ENCODE measurements around the gene IFITM5.
"Not testable (repeated sequence)": the region's sequence is repeated elsewhere in the genome, so short reads cannot be mapped to it uniquely, and the experiment has no call there.

The IFITM5 gene

GRCh38 chr11:292211-293121 is 6.9 kb downstream of the IFITM5 start:
- H3K4me1 ChIP-seq (ENCODE audit: control insufficient read depth, insufficient read depth, low read length, unreplicated experiment), result peaks cover 3% of the 10 kb centered on the region
- no peaks in the 10 kb centered on the region for H3K79me2 ChIP-seq (ENCODE audit: control insufficient read depth, insufficient read depth, low read length, unreplicated experiment)
- H3K27ac ChIP-seq (ENCODE audit: low read depth, low read length), result no peak overlapping the region
- H2AFZ ChIP-seq (ENCODE audit: low read length, unreplicated experiment), result no peak overlapping the region
- H3K27me3 ChIP-seq (ENCODE audit: insufficient read depth, low read length), result peaks cover 5% of the 10 kb centered on the region; the same call in 1 of the 2 replicates
- H3K36me3 ChIP-seq (ENCODE audit: insufficient read depth, low read length), result no peaks in the 10 kb centered on the region
- no peak overlapping the region for H3K4me3 ChIP-seq (ENCODE audit: low read depth, low read length)

GRCh38 chr11:291281-292210 is 7.8 kb downstream of the IFITM5 start:
- Histone ChIP-seq H3K4me3 (ENCODE audit: low read depth, low read length) (no peak overlapping the region), H3K79me2 (ENCODE audit: control insufficient read depth, insufficient read depth, low read length, unreplicated experiment) (no peaks in the 10 kb centered on the region), H2AFZ (ENCODE audit: low read length, unreplicated experiment) (no peak overlapping the region), H3K36me3 (ENCODE audit: insufficient read depth, low read length) (no peaks in the 10 kb centered on the region), H3K27me3 (ENCODE audit: insufficient read depth, low read length) (peaks cover 5% of the 10 kb centered on the region; the same call in 1 of the 2 replicates), H3K27ac (ENCODE audit: low read depth, low read length) (no peak overlapping the region), H3K4me1 (ENCODE audit: control insufficient read depth, insufficient read depth, low read length, unreplicated experiment) (peaks cover 3% of the 10 kb centered on the region)

DNA sequence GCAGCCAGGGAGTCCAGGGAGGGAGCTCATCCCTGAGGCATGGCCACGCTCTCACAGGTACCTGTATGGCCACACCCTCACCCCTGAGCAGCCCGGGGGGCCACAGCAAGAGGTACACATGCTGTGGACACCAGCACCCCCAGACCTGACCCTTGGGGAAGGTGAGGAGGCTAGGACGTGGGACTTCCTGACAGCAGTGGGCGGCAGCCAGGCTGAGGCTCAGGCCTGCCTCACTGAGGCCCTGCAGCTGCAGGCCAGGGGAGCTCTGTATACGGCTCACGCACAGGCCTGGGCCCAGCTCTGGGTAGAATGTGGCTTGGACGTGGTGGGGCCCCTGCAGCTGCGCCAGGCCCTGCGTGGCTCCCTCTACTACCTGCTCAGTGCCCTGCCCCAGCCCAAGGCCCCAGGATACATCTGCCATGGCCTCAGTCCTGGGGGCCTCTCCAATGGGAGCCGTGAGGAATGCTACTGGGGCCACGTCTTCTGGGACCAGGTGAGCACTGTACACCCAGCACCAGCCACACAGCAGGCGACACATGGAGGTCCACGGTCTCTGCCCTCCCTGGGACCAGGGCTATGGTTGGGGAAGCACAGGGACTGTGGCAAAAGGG is 8.6 kb downstream of the IFITM5 start:
- H3K36me3 ChIP-seq (ENCODE audit: insufficient read depth, low read length), result no peaks in the 10 kb centered on the region
- no peak overlapping the region for H3K27ac ChIP-seq (ENCODE audit: low read depth, low read length)
- no peak overlapping the region for H3K4me3 ChIP-seq (ENCODE audit: low read depth, low read length)

DNA sequence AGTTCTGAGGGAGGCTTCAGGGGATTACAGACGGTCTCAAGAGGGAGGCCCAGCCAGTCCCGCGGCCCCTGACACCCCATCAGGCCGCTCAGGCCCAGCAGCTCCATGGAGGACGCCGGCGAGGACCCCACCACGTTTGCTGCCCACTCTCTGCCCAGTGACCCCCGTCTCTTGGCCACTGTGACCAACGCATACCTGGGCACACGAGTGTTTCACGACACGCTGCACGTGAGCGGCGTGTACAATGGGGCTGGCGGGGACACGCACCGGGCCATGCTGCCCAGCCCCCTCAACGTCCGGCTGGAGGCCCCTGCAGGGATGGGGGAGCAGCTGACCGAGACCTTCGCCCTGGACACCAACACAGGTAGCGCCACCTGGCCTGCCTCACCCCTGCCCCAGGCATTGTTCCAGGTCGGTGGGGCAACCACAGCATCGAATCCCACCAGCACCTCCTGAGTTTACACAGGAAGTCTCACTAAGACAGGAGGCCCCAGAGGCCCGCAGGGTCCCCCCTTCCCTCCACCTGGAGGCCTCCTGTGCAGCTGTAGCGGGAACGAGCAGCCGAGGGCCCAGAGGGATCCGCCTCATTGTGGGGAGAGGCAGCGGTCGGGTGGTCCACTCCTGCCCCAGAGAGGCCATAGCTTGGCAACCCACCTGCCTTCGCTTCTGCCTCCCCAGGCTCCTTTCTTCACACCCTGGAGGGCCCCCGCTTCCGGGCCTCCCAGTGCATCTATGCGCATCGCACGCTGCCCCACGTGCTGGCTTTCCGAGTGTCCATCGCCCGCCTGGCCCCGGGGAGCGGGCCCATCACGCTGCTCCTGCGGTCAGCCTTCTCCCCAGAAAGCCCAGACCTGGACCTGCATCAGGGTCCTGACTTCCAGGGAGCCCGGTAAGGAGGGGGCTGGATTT is 9.4 kb downstream of the IFITM5 start:
- Histone ChIP-seq H2AFZ (ENCODE audit: low read length, unreplicated experiment) (no peak overlapping the region), H3K27ac (ENCODE audit: low read depth, low read length) (no peak overlapping the region), H3K36me3 (ENCODE audit: insufficient read depth, low read length) (no peaks in the 10 kb centered on the region), H3K4me3 (ENCODE audit: low read depth, low read length) (peak overlapping the region; percentile 59), H3K27me3 (ENCODE audit: insufficient read depth, low read length) (peaks cover 5% of the 10 kb centered on the region; the same call in 1 of the 2 replicates), H3K79me2 (ENCODE audit: control insufficient read depth, insufficient read depth, low read length, unreplicated experiment) (no peaks in the 10 kb centered on the region), H3K4me1 (ENCODE audit: control insufficient read depth, insufficient read depth, low read length, unreplicated experiment) (peaks cover 3% of the 10 kb centered on the region)

More for the DNA sequence above, 8.6 kb downstream of the IFITM5 start:
- Histone ChIP-seq H3K79me2 (ENCODE audit: control insufficient read depth, insufficient read depth, low read length, unreplicated experiment) (no peaks in the 10 kb centered on the region), H3K4me1 (ENCODE audit: control insufficient read depth, insufficient read depth, low read length, unreplicated experiment) (peaks cover 3% of the 10 kb centered on the region), H2AFZ (ENCODE audit: low read length, unreplicated experiment) (no peak overlapping the region), H3K27me3 (ENCODE audit: insufficient read depth, low read length) (peaks cover 5% of the 10 kb centered on the region; the same call in 1 of the 2 replicates)

DNA sequence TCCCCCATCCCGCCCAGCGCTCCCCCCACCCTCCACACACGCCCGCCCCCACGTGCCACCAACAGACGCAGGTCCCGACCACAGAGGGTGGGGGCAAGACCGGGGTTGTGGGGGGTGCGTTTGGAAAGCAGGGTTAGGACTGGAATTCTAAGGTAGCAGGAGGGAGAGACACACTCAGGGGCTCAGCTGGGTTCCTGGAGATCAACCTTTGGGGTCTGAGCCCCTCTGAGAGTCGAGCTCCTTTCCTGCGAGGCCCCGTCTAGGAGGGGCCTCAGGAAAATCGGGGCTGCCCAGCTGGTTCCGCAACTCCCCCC is 10.0 kb downstream of the IFITM5 start:
- Histone ChIP-seq H3K79me2 (ENCODE audit: control insufficient read depth, insufficient read depth, low read length, unreplicated experiment) (no peaks in the 10 kb centered on the region), H3K4me3 (ENCODE audit: low read depth, low read length) (peak overlapping the region; percentile 59), H2AFZ (ENCODE audit: low read length, unreplicated experiment) (no peak overlapping the region), H3K4me1 (ENCODE audit: control insufficient read depth, insufficient read depth, low read length, unreplicated experiment) (peaks cover 3% of the 10 kb centered on the region), H3K27ac (ENCODE audit: low read depth, low read length) (no peak overlapping the region), H3K36me3 (ENCODE audit: insufficient read depth, low read length) (no peaks in the 10 kb centered on the region), H3K27me3 (ENCODE audit: insufficient read depth, low read length) (peaks cover 5% of the 10 kb centered on the region; the same call in 1 of the 2 replicates)

GRCh38 chr11:288478-289397 is 10.6 kb downstream of the IFITM5 start, which contains the start of gene PGGHG:
Gene PGGHG, plus strand, starts transcription at chr11:289126. Its CDS starts 691 bp downstream, at chr11:289817.
- Histone ChIP-seq H3K4me3 (ENCODE audit: low read depth, low read length) (peak within 1 kb of the TSS; percentile 88), H3K79me2 (ENCODE audit: control insufficient read depth, insufficient read depth, low read length, unreplicated experiment) (no peaks in the 10 kb centered on the region), H3K27ac (ENCODE audit: low read depth, low read length) (no peak within 1 kb of the TSS), H2AFZ (ENCODE audit: low read length, unreplicated experiment) (peak within 1 kb of the TSS; percentile 96), H3K36me3 (ENCODE audit: insufficient read depth, low read length) (no peaks in the 10 kb centered on the region), H3K27me3 (ENCODE audit: insufficient read depth, low read length) (peaks cover 10% of the 10 kb centered on the region; the same call in 1 of the 2 replicates), H3K4me1 (ENCODE audit: control insufficient read depth, insufficient read depth, low read length, unreplicated experiment) (peaks cover 3% of the 10 kb centered on the region)

GRCh38 chr11:287821-288477 is 11.4 kb downstream of the IFITM5 start:
- peak overlapping the region; percentile 96 for H2AFZ ChIP-seq (ENCODE audit: low read length, unreplicated experiment)
- H3K79me2 ChIP-seq (ENCODE audit: control insufficient read depth, insufficient read depth, low read length, unreplicated experiment), result no peaks in the 10 kb centered on the region
- peak overlapping the region; percentile 88 for H3K4me3 ChIP-seq (ENCODE audit: low read depth, low read length)
- H3K27me3 ChIP-seq (ENCODE audit: insufficient read depth, low read length), result peaks cover 14% of the 10 kb centered on the region
- peaks cover 3% of the 10 kb centered on the region for H3K4me1 ChIP-seq (ENCODE audit: control insufficient read depth, insufficient read depth, low read length, unreplicated experiment)
- H3K36me3 ChIP-seq (ENCODE audit: insufficient read depth, low read length), result no peaks in the 10 kb centered on the region
- no peak overlapping the region for H3K27ac ChIP-seq (ENCODE audit: low read depth, low read length)

GRCh38 chr11:286977-287820 is 12.1 kb downstream of the IFITM5 start:
- H3K27ac ChIP-seq (ENCODE audit: low read depth, low read length); H3K79me2 ChIP-seq (ENCODE audit: control insufficient read depth, insufficient read depth, low read length, unreplicated experiment); H3K4me3 ChIP-seq (ENCODE audit: low read depth, low read length); H3K36me3 ChIP-seq (ENCODE audit: insufficient read depth, low read length); H2AFZ ChIP-seq (ENCODE audit: low read length, unreplicated experiment); H3K4me1 ChIP-seq (ENCODE audit: control insufficient read depth, insufficient read depth, low read length, unreplicated experiment): not testable (repeated sequence)
- peaks cover 22% of the 10 kb centered on the region for H3K27me3 ChIP-seq (ENCODE audit: insufficient read depth, low read length)

Measured in ACC112 (cell line).